Nephron progenitor cell (in vitro differentiated cells): ENCODE data around the gene TIE1.

ENCODE experiments used
- DNase-seq: peaks from one replicate; pipeline ENCODE4 v3.0.0; 2021
- H3K27ac Mint-ChIP-seq: 2 replicates; pipeline ENCODE4 v1.8.0; 2021; ENCODE audit warnings: mild to moderate bottlenecking, moderate library complexity, mixed read lengths
- H3K27me3 Mint-ChIP-seq: 2 replicates; pipeline ENCODE4 v1.8.0; 2021; ENCODE audit warnings: mild to moderate bottlenecking, low read depth, mixed read lengths; ENCODE audit not compliant: poor library complexity
- H3K36me3 Mint-ChIP-seq: 2 replicates; pipeline ENCODE4 v1.8.0; 2021; ENCODE audit warnings: low read depth, mixed read lengths
- H3K4me1 Mint-ChIP-seq: 2 replicates; pipeline ENCODE4 v1.8.0; 2021; ENCODE audit warnings: mixed read lengths
- H3K4me3 Mint-ChIP-seq: 2 replicates; pipeline ENCODE4 v1.8.0; 2021; ENCODE audit warnings: mild to moderate bottlenecking, moderate library complexity, mixed read lengths
- H3K9me3 Mint-ChIP-seq: 2 replicates; pipeline ENCODE4 v1.8.0; 2021; ENCODE audit warnings: mild to moderate bottlenecking, moderate library complexity, mixed read lengths
- TF ChIP-seq, protein P1 (sequence below): fragments of 200-600 bp; sonication (generic); IDR thresholded peaks from 2 replicates; pipeline ENCODE4 v1.5.0; 2021; ENCODE audit warnings: antibody characterized with exemption

The TIE1 gene

DNA sequence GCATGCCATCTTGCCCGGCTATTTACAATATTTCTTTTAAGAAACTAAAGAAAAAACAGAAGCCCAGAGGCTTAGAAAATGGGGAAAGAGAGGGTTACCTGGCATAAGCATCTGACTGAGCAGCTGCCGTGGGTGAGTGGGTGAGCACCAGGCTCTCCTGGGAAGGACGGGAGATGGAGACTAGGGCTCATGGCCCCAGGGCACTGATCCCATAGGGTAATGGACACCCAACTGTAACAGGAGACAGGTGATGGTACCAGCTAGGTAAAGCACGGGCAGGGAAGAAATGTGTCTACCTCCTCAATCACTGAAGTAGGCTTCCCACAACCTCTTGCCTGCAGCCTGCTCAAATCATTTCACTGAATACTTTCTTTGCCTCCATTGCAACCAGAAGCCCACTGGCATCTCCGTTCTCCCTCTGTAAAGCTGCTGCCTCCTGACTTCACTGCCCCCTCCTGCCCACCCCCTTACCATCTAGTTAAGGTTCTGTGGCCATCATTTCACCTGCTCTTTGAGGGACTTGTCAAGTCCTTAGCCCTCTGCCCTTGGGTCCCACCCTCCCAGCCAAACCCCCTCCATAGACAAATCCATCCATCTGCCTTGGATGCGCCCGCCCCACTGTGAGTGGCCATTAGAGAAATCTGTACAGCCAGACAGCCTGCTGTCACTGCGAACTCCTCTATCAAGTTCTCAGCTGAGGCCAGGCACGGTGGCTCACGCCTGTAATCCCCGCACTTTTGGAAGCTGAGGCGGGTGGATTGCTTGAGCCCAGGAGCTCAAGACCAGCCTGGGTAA is 24.8 kb upstream of the TIE1 start:
- H3K4me3 Mint-ChIP-seq, result no peak overlapping the region
- H3K36me3 Mint-ChIP-seq, result no peaks in the 10 kb centered on the region

DNA sequence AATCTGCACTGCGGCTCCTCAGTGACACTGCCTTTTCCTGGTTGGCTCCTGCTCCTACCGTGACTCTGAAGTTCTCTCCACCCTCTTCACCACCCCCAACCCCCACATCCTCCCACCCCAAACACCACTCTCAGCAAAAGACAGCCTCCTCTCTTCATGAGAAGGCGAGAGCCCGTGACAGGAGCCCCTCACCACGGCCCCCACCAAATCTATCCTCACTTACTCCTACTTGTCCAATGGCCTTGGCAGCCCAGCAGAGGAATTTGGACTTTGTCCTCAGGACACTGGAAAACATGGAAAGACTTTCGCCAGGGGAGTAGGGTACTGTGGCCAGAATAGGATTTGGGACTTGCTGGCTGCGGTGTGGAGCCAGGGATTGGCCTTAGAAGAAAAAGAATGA is 24.1 kb upstream of the TIE1 start:
- peaks cover 31% of the 10 kb centered on the region for H3K4me1 Mint-ChIP-seq
- no peak for DNase-seq
- TF ChIP-seq, protein P1, sequence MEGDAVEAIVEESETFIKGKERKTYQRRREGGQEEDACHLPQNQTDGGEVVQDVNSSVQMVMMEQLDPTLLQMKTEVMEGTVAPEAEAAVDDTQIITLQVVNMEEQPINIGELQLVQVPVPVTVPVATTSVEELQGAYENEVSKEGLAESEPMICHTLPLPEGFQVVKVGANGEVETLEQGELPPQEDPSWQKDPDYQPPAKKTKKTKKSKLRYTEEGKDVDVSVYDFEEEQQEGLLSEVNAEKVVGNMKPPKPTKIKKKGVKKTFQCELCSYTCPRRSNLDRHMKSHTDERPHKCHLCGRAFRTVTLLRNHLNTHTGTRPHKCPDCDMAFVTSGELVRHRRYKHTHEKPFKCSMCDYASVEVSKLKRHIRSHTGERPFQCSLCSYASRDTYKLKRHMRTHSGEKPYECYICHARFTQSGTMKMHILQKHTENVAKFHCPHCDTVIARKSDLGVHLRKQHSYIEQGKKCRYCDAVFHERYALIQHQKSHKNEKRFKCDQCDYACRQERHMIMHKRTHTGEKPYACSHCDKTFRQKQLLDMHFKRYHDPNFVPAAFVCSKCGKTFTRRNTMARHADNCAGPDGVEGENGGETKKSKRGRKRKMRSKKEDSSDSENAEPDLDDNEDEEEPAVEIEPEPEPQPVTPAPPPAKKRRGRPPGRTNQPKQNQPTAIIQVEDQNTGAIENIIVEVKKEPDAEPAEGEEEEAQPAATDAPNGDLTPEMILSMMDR, result no peak
- no peaks in the 10 kb centered on the region for H3K36me3 Mint-ChIP-seq
- no peak overlapping the region for H3K4me3 Mint-ChIP-seq
- no peak overlapping the region for H3K27ac Mint-ChIP-seq
- H3K27me3 Mint-ChIP-seq, result peaks cover 16% of the 10 kb centered on the region
- no peaks in the 10 kb centered on the region for H3K9me3 Mint-ChIP-seq

More for the DNA sequence above, 24.8 kb upstream of the TIE1 start:
- TF ChIP-seq, protein P1, result no peak
- Mint-ChIP-seq H3K9me3 (no peaks in the 10 kb centered on the region), H3K27ac (no peak overlapping the region), H3K27me3 (peaks cover 18% of the 10 kb centered on the region), H3K4me1 (peaks cover 37% of the 10 kb centered on the region)
- DNase-seq, result no peak

DNA sequence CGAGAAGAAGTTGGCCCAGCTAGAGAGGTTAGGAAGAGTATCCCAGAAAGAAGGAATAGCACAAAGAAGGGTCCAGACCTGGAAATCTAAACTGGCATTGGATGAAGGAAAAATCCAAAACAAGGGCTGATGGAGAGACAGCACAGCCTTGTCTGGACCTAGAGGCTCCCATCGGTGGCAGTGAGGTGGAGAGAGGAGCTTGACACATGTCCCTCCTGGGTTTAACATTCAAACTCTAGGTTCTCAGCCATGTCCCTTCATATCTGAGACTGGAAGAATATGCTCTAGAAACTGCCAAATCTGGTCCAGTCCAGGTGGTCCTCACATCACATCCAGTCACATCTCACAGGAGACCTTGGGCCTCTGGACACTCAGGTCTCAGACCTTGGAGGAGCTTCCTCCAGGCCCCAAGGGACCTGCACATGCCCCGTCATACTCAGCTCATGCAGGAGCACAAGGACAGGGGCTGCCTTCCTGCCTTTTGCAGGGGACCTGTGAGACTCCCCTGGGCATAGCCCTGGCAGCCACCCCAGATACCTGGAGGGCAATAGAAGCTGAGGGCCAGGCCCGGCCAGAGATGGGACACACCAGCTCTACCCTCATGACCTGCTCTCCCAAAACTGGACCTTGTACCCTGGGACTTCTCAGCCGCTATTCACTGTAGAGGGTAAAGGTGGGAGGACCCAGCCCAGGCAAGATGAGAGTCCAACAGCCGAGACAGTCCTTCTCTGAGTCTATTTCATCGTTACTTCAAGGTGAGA is 23.5 kb upstream of the TIE1 start:
- no peak overlapping the region for H3K4me3 Mint-ChIP-seq
- H3K4me1 Mint-ChIP-seq, result peaks cover 29% of the 10 kb centered on the region
- H3K9me3 Mint-ChIP-seq, result no peaks in the 10 kb centered on the region
- no peak for DNase-seq
- peaks cover 16% of the 10 kb centered on the region for H3K27me3 Mint-ChIP-seq
- TF ChIP-seq, protein P1, result no peak
- no peaks in the 10 kb centered on the region for H3K36me3 Mint-ChIP-seq
- H3K27ac Mint-ChIP-seq, result no peak overlapping the region

DNA sequence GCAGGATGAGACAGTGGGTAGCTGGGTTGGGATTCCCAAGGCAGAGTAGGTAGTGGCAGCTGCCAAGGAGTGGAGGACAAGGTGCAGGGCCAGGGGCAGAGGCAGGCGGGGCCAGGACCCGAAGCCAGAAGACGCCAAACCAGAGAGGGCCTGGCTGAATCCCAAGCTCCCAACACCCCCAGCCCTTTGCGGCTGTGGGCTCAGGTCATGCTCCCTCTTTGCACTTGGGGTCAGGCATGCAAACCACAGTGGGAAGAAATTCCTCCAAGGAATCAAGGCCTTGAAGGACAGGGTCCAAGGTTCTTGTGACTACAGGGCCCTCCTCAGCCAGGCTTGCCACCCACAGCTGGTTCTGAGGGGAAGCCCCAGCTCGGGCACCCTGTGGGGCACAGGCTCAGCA is 21.6 kb upstream of the TIE1 start:
- H3K36me3 Mint-ChIP-seq, result no peaks in the 10 kb centered on the region
- DNase-seq, result no peak
- peak overlapping the region; percentile 66 for H3K27ac Mint-ChIP-seq

DNA sequence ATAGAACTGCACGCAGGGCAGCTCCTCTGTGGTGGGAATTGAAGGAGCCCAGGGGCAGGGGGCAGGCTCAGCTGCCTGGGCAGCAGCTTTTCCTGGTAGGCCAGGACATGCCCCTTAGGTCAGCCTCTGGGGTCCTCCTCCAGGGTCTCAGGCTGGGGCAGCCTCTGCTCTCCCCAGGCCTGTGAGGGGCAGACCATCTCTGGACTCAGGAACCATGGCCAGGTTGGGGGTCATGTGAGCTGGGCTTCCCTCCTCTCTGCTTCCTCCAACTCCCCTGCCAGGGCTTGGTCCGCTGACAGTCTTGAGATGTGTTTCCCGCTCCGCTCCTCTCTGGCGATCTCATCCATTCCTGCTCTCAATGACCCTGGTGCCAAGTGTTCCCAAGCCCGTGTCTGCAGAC is 21.1 kb upstream of the TIE1 start:
- Mint-ChIP-seq H3K36me3 (no peaks in the 10 kb centered on the region), H3K4me1 (peaks cover 37% of the 10 kb centered on the region), H3K4me3 (no peak overlapping the region), H3K27ac (no peak overlapping the region), H3K27me3 (peaks cover 21% of the 10 kb centered on the region), H3K9me3 (no peaks in the 10 kb centered on the region)
- no peak for DNase-seq
- TF ChIP-seq, protein P1, result no peak

More for the DNA sequence above, 21.6 kb upstream of the TIE1 start:
- peaks cover 32% of the 10 kb centered on the region for H3K4me1 Mint-ChIP-seq
- H3K9me3 Mint-ChIP-seq, result no peaks in the 10 kb centered on the region
- no peak overlapping the region for H3K4me3 Mint-ChIP-seq
- TF ChIP-seq, protein P1, result no peak
- H3K27me3 Mint-ChIP-seq, result peaks cover 19% of the 10 kb centered on the region
